ENCODE results near the gene DCHS2.

DCHS2 gene

GRCh38 chr4:154521607-154522006, 30.0 kb upstream of the DCHS2 start:
- TF ChIP-seq CTCF (conservative IDR thresholded peaks at IDR 0.05; ENCODE audit: low read depth), result no peak
- no peak for DNase-seq (ENCODE audit: low spot score)
- no peak overlapping the region for H3K27ac ChIP-seq
- POLR2A ChIA-PET (ENCODE audit: low non-redundant PET), result no interaction called here
- CTCF ChIA-PET, result no interaction called here

- H3K27ac ChIP-seq, result no peak overlapping the region
- no peak for TF ChIP-seq CTCF (conservative IDR thresholded peaks at IDR 0.05; ENCODE audit: low read depth)
- no peak for DNase-seq (ENCODE audit: low spot score)
- ChIA-PET CTCF (no interaction called here), POLR2A (ENCODE audit: low non-redundant PET) (no interaction called here)
These were observed 27.6 kb upstream of the DCHS2 start for GRCh38 chr4:154519214-154519613.

- POLR2A ChIA-PET (ENCODE audit: low non-redundant PET), result no interaction called here
- CTCF ChIA-PET, result interaction anchor here (1.5 kb wide), 1 partner anchor 15 kb away, joined by 4 read pairs; no protein-coding TSS in a partner anchor
- no peak for TF ChIP-seq CTCF (conservative IDR thresholded peaks at IDR 0.05; ENCODE audit: low read depth)
- H3K27ac ChIP-seq, result no peak overlapping the region
- DNase-seq (ENCODE audit: low spot score), result no peak
These were observed 26.0 kb upstream of the DCHS2 start for GRCh38 chr4:154517591-154517990.

GRCh38 chr4:154516318-154517029, 24.9 kb upstream of the DCHS2 start:
- no peak for DNase-seq (ENCODE audit: low spot score)
- no peak overlapping the region for H3K27ac ChIP-seq
- POLR2A ChIA-PET (ENCODE audit: low non-redundant PET), result no interaction called here
- TF ChIP-seq CTCF (conservative IDR thresholded peaks at IDR 0.05; ENCODE audit: low read depth), result no peak
- CTCF ChIA-PET, result interaction anchor here (0.5 to 1.5 kb wide), 2 partner anchors 14 to 148 kb away, joined by 3 to 4 read pairs; no protein-coding TSS in a partner anchor

GRCh38 chr4:154511981-154512380, 20.4 kb upstream of the DCHS2 start:
- H3K27ac ChIP-seq, result no peak overlapping the region
- ChIA-PET CTCF (no interaction called here), POLR2A (ENCODE audit: low non-redundant PET) (no interaction called here)
- no peak for TF ChIP-seq CTCF (conservative IDR thresholded peaks at IDR 0.05; ENCODE audit: low read depth)
- no peak for DNase-seq (ENCODE audit: low spot score)

GRCh38 chr4:154511548-154511947, 19.9 kb upstream of the DCHS2 start:
- ChIA-PET CTCF (no interaction called here), POLR2A (ENCODE audit: low non-redundant PET) (no interaction called here)
- no peak for TF ChIP-seq CTCF (conservative IDR thresholded peaks at IDR 0.05; ENCODE audit: low read depth)
- no peak overlapping the region for H3K27ac ChIP-seq
- no peak for DNase-seq (ENCODE audit: low spot score)
